Central memory CD4-positive, alpha-beta T cell (primary cell): ENCODE data around the gene HSD17B12.

Experiments
- DNase-seq: peaks from one replicate; pipeline ENCODE4 v3.0.0; 2022

Gene HSD17B12

DNA sequence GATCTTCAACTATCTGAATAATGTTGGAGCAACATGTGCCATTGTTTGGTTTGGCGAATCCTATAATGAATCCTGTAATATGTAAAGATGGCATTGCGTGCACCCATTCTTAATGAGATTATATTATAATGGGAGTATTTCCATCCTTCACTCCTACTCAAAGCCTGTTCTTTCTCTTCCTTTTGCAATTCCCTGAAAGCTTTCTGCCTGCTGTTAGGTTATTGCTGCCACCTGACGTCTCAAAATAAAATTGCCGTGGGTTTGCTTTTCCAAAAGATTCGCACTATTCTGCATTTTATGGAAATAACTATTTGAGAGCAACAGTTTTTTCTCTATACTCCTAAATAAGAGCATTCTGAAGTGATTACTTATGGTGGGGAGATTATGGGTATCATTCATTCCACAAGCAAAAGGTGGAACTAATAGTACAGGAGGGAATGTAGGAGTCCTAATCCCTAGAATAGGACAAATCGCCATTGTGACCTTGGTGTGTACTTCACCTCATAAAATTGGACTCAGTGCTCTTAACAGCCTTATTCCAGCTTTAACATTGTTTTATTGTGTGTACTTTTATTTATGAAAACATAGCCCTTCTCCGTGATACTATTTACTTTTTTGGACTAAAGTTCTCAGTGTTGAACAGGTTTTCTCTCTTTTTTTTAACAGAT, 130.5 kb downstream of the HSD17B12 start:
- DNase-seq = no peak

DNA sequence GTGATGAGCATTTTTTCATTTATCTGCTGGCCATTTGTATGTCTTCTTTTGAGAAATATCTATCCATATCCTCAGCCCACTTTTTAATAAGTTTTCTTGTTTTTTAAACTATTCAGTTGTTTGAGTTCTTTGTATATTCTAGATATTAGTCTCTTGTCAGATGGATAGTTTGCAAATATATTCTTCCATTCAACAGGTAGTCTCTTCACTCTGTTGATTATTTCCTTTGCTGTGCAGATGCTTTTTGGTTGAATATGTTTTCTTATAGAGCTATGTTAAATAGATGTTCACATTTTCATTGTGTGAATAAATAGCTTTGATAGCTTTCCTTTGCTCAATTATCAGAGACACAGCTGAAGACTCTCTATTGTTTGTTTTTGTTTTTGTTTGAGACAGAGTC, 131.9 kb downstream of the HSD17B12 start:
- DNase-seq = no peak

DNA sequence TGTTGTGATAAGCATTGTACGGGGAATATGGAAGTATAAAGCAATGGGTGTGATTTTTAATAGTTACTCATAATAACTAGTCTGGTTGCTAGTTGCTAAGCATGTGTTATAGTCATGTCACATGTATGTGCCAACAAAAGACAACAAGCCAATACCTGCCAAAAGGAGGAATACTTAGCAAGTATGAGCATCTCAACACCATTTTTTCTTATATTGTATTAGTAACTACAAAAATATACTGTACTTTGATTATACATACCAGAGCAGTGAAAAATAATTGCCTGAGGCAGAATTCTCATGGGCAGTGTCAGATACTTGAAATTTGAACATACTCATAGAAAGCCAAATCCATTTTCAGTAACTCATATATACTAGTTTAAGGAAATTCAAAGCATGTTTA, 137.7 kb downstream of the HSD17B12 start:
- DNase-seq = no peak

DNA sequence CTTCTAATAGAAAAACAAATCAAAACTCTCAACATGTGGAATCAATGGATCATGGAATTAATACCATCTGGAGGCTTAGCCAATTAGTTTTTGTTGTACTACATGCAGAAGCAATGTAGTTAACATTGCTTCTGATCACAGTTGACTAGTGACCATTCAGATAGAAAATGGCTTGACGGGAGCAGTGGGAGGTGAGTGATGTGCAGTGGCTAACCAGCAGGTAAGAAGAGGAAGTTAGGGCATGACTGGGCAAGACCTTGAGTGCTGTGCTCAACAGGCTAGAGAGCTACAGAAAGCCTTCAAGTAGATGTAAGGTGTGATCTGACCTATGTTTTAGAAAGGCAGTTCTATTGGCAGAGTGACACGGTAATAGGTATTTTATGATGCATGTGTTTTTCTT, 139.4 kb downstream of the HSD17B12 start:
- DNase-seq = no peak

GRCh38 chr11:43823316-43823715, 142.8 kb downstream of the HSD17B12 start:
- DNase-seq = no peak

GRCh38 chr11:43823851-43824250, 143.3 kb downstream of the HSD17B12 start:
- no peak for DNase-seq

GRCh38 chr11:43825217-43825816, 144.8 kb downstream of the HSD17B12 start:
- DNase-seq = no peak

DNA sequence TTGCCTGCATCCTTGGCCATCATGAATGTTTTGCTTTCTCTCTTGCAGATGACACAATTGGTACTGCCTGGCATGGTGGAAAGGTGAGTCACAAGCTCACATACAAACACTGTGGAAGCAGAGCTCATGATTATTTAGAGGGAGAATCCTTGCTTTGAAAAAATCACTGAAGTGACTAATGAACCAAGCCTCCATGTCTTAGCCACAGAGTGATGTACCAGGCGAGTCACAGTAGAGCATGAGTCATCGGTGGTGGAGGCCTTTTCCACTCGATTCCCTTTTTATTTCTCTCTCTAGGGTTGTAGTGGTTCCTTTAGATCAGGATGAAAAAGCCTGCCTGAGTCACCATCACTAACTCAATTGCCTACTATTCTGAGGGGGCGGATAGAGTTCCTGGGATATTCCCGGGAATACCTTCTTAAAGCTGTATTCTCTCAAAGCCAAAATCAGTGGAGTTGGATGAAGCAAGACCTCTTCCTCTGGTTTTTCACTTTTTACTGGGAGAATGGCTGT, 150.4 kb downstream of the HSD17B12 start:
- no peak for DNase-seq

- DNase-seq = no peak
Observed at GRCh38 chr11:43832536-43832935, 152.0 kb downstream of the HSD17B12 start.

DNA sequence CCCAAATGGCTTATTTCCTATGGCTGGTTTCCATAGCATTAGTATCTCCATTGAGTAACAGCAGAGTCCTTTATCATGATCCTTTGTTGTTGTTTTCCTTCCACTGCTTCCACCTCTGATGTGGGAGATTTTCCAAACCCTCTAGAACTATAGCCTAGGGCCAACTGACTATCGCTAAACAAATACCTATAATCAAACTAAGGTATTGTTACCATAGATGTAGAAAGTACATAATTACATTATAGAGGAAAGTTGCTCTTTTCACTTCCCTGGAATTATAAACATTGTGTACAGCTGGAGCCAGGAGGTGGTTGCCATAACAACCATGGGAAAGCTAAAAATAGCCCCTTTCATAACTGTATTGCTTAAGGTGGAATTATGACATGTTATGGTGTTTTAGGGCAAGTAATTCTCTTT, 153.1 kb downstream of the HSD17B12 start:
- DNase-seq = no peak

DNA sequence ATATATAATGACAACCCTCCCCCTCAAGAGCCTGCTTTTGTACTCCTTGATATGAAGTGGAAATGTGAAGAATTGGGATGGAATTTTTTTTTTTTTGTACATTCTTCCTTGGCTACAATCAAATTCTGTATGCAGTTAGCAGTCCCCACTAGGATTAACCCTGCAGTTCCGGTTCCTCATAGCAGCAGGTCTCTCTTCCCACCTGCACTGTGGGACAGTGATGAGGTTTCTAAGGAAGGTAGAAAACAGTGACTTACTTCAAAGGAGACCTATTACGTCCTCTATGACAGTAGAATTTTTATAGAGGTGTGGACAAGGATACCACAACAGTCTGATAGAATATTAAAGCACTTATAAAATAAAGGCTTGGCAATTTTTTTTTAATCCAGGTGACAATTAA, 153.7 kb downstream of the HSD17B12 start:
- no peak for DNase-seq

GRCh38 chr11:43835104-43835503, 154.6 kb downstream of the HSD17B12 start:
- DNase-seq = no peak

GRCh38 chr11:43837879-43838278, 157.3 kb downstream of the HSD17B12 start:
- DNase-seq = no peak

DNA sequence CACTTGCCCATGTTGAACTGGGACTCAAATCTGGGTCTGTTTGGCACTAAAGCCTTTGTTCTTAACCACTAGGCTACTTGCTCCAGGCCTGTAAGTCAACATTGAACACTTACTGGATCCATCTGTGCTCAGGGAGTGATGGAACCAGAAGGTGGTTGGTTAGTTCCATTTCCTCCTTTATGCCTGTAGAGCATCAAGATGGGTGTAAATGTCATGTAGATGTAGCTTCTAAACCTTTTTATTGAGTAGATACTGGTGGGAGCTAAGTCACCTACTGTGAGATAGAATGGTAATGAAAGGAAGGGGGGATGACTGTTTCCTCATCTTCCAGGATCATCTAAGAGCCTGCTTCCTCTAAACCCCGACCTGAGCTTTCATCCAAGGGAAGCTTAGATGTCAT, 161.5 kb downstream of the HSD17B12 start:
- DNase-seq = no peak

DNA sequence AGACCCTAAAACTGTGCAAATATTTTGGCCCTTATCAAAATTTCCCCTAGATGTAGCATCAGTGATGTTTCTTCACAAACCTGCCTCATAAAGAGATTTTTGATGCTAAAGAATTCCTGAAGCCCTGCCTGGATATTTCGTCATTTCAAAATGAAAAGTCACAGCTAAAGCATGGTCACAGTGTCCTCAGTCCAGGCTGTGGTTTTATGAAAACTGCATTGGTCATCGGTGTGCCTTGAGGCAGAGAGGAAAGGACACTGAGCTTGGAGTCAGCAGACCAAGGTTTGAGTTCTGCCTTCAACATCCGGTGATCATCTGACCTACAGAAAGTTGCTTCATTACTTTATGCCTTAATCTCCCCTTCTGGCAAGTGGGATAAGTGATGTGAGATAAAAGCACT, 165.3 kb downstream of the HSD17B12 start:
- DNase-seq = no peak

GRCh38 chr11:43852057-43852636, 171.6 kb downstream of the HSD17B12 start:
- peak; percentile 22 for DNase-seq

GRCh38 chr11:43853781-43854180, 173.2 kb downstream of the HSD17B12 start:
- DNase-seq = no peak

DNA sequence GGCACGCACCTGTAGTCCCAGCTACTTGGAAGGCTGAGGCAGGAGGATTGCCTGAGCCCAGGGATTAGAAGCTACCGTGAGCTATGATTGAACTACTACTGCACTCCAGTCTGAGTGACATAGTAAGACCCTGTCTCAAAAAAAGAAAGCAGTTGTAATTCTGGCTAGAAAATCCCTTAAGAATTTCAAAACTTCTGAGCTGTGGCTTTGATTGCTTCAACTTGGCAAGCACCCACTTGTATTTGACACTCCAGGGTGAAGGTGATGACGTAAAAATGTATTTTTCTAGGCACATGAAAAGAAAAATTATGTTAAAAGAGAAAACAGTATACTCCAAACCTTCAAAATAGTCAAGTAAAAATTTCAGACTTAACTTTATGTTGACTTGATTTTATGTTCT, 176.5 kb downstream of the HSD17B12 start:
- DNase-seq = no peak

GRCh38 chr11:43861141-43861540, 180.6 kb downstream of the HSD17B12 start:
- DNase-seq = no peak

- no peak for DNase-seq
Observed at GRCh38 chr11:43866520-43866919, 186.0 kb downstream of the HSD17B12 start.

- DNase-seq = no peak
Observed at GRCh38 chr11:43866969-43867368, 186.4 kb downstream of the HSD17B12 start.

- DNase-seq = peak; percentile 44
Observed at GRCh38 chr11:43868852-43869567, 188.5 kb downstream of the HSD17B12 start.

DNA sequence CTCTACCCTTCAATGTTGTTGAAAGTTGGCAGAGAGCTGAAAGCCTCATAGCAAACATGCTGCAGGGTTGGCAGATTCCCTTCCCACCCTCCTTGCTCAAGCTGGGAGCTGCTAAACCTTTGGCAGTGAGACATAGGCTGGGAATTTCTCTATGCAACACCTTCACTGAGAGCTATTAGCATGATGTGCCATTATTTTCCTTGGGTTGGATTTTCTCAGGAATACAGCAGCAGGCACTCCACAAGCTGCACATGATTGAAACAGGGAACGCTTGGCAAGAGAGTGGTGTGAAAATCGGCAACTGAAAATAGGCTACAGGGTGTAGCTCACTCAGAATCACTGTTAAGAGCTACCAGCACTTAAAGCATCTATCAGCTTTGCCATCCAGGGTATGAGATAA, 190.5 kb downstream of the HSD17B12 start:
- no peak for DNase-seq

DNA sequence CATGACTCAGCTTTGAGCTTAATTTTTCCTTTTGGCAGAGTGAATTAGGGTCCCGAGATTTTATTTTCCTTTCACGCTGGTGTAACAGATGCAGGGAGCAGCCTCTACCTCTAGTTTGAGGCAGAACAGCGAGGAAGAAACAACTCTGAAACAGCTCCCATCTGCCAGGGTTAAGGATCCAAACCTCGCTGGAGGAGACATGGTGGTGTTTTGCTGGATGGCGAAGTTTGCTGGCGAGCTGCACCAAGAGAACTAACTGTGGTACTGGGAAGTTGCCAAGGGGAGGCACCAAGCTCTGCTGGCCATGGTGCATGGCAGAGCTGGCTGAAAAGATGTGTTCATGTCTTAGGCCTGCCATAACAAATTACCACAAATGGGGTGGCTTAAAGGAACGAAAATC, 192.5 kb downstream of the HSD17B12 start:
- DNase-seq = no peak
